IMR-90 (cell line): ENCODE measurements around the gene COL27A1. TPM values are rescaled to one million over a fixed set of nuclear protein-coding genes. Genes with fewer than 3 reads are reported as not detected.

Experiments
- ATAC-seq: fragments of 200-7000 bp; cut with Tn5 transposase; 2 replicates; pipeline ENCODE4 v1.9.1; 2020; ENCODE audit warnings: low read depth, mild to moderate bottlenecking, moderate library complexity
- BruUV-seq: library from RNA; stranded (reverse); fragments of 400-500 nt; replicated peaks from 2 replicates; lab custom pipeline; 2021; lab: Mats Ljungman, UMichigan
- CTCF ChIA-PET: fragments of 300-600 bp; formaldehyde crosslinking; extraction: SDS; loops from one replicate; lab custom pipeline; 2021; ENCODE audit warnings: antibody characterized with exemption; lab: Yijun Ruan, JAX
- POLR2A ChIA-PET: fragments of 300-600 bp; sonication (Branson Sonifier 250); formaldehyde crosslinking; loops from one replicate; lab custom pipeline; 2022; ENCODE audit warnings: antibody characterized with exemption; ENCODE audit not compliant: unreplicated experiment; lab: Charles Lee
- DNase-seq: peaks from one replicate; pipeline ENCODE4 v3.0.0; 2013
- H2AFZ ChIP-seq: replicated peaks from 2 replicates; pipeline ENCODE3; 2013; ENCODE audit warnings: low read length, mild to moderate bottlenecking; ENCODE audit not compliant: poor library complexity
- H2AK5ac ChIP-seq: 2 replicates; pipeline ENCODE4 v1.6.1; 2013; ENCODE audit warnings: low read depth, low read length, inconsistent platforms
- H2AK9ac ChIP-seq: replicated peaks from 2 replicates; pipeline ENCODE3; 2013; ENCODE audit warnings: mild to moderate bottlenecking, low read depth, low read length, moderate library complexity; ENCODE audit not compliant: poor library complexity
- H2BK120ac ChIP-seq: 2 replicates; pipeline ENCODE4 v1.6.1; 2013; ENCODE audit warnings: low read depth, low read length, inconsistent platforms
- H2BK15ac ChIP-seq: 3 replicates; pipeline ENCODE4 v1.6.1; 2013; ENCODE audit warnings: low read depth, low read length, inconsistent platforms
- H2BK20ac ChIP-seq: 2 replicates; pipeline ENCODE4 v1.6.1; 2013; ENCODE audit warnings: low read depth, mild to moderate bottlenecking, inconsistent platforms, low read length, moderate library complexity
- H2BK5ac ChIP-seq: 2 replicates; pipeline ENCODE4 v1.6.1; 2013; ENCODE audit warnings: mild to moderate bottlenecking, low read depth, low read length, inconsistent platforms; ENCODE audit not compliant: poor library complexity, severe bottlenecking
- H3K14ac ChIP-seq: replicated peaks from 2 replicates; pipeline ENCODE4 v1.6.1; 2013; ENCODE audit warnings: low read depth, low read length, inconsistent platforms
- H3K18ac ChIP-seq: 2 replicates; pipeline ENCODE4 v1.6.1; 2013; ENCODE audit warnings: low read depth, low read length, control low read depth
- H3K23ac ChIP-seq: 2 replicates; pipeline ENCODE4 v1.6.1; 2013; ENCODE audit warnings: low read depth, low read length, inconsistent platforms
- H3K27ac ChIP-seq: 2 replicates; pipeline ENCODE4 v1.5.1; 2013; ENCODE audit warnings: mild to moderate bottlenecking, control low read depth, low read length; ENCODE audit not compliant: insufficient read depth
- H3K27me3 ChIP-seq: 2 replicates; pipeline ENCODE4 v1.6.1; 2013; ENCODE audit warnings: low read length; ENCODE audit not compliant: control insufficient read depth, insufficient read depth
- H3K36me3 ChIP-seq: 2 replicates; pipeline ENCODE4 v1.6.1; 2013; ENCODE audit warnings: low read length, mixed read lengths; ENCODE audit not compliant: control insufficient read depth, insufficient read depth
- H3K4ac ChIP-seq: 2 replicates; pipeline ENCODE4 v1.6.1; 2013; ENCODE audit warnings: low read depth, low read length, inconsistent platforms
- H3K4me1 ChIP-seq: 2 replicates; pipeline ENCODE4 v1.6.1; 2013; ENCODE audit warnings: low read length, mixed read lengths; ENCODE audit not compliant: control insufficient read depth, insufficient read depth
- H3K4me2 ChIP-seq: 2 replicates; pipeline ENCODE4 v1.6.1; 2013; ENCODE audit warnings: low read depth, mild to moderate bottlenecking, control low read depth, low read length, moderate library complexity
- H3K4me3 ChIP-seq: 2 replicates; pipeline ENCODE4 v1.5.1; 2013; ENCODE audit warnings: low read depth, mild to moderate bottlenecking, control low read depth, low read length, moderate library complexity; ENCODE audit not compliant: insufficient read depth
- H3K56ac ChIP-seq: 2 replicates; pipeline ENCODE4 v1.6.1; 2013; ENCODE audit warnings: low read length, inconsistent platforms; ENCODE audit not compliant: insufficient read depth; ENCODE audit errors: extremely low read depth
- H3K79me1 ChIP-seq, 2 experiments: 2 replicates each; pipeline ENCODE4 v1.6.1; 2013; ENCODE audit warnings: low read length in 2 of 2, inconsistent platforms in 1 of 2, low read depth in 1 of 2
- H3K9ac ChIP-seq: 2 replicates; pipeline ENCODE4 v1.6.1; 2013; ENCODE audit warnings: low read depth, low read length, control low read depth
- H3K9me1 ChIP-seq: 2 replicates; pipeline ENCODE4 v1.6.1; 2013; ENCODE audit warnings: low read length, inconsistent platforms; ENCODE audit not compliant: insufficient read depth
- H3K9me3 ChIP-seq: 2 replicates; pipeline ENCODE4 v1.6.1; 2013; ENCODE audit warnings: low read length; ENCODE audit not compliant: control insufficient read depth, insufficient read depth
- H4K20me1 ChIP-seq: 2 replicates; pipeline ENCODE4 v1.6.1; 2013; ENCODE audit warnings: low read length, inconsistent platforms; ENCODE audit not compliant: insufficient read depth
- H4K5ac ChIP-seq: 2 replicates; pipeline ENCODE4 v1.6.1; 2013; ENCODE audit warnings: mild to moderate bottlenecking, low read depth, low read length, control low read depth
- H4K8ac ChIP-seq, 2 experiments: 2 replicates each; pipeline ENCODE4 v1.6.1; 2013; ENCODE audit warnings: low read depth in 2 of 2, low read length in 2 of 2, control low read depth in 1 of 2, inconsistent platforms in 1 of 2
- H4K91ac ChIP-seq: 2 replicates; pipeline ENCODE4 v1.6.1; 2013; ENCODE audit warnings: low read depth, low read length, inconsistent platforms; ENCODE audit not compliant: insufficient read depth
- CHD1 ChIP-seq: IDR thresholded peaks from 2 replicates; pipeline ENCODE4 v1.6.1; 2012; ENCODE audit warnings: low read depth, low read length, improper control_type of control experiment
- MAZ ChIP-seq: IDR thresholded peaks from 2 replicates; pipeline ENCODE4 v1.6.1; 2012; ENCODE audit warnings: low read depth, mild to moderate bottlenecking, low read length, improper control_type of control experiment, moderate library complexity, borderline replicate concordance
- SMC3 ChIP-seq: fragments of 150-350 bp; IDR thresholded peaks from 2 replicates; pipeline ENCODE4 v1.6.1; 2016; ENCODE audit warnings: low read depth, mild to moderate bottlenecking, antibody characterized with exemption, low read length, moderate library complexity
- WGBS, 2 experiments: methylation state at CpG; one replicate each; pipeline versions ENCODE4 v1.1.5 to v1.1.7; 2013; ENCODE audit warnings: missing lambda C conversion rate in 2 of 2; ENCODE audit not compliant: insufficient read length in 1 of 2; ENCODE audit errors: extremely low coverage in 2 of 2; 5-methylcytosine and 5-hydroxymethylcytosine counted together
- dilution Hi-C: fragments of 300-500 bp; cut with HindIII; formaldehyde crosslinking; loops from one replicate; pipeline ENCODE4 v1.14.3; 2018; ENCODE audit warnings: low sequenced_read_pairs; ENCODE audit not compliant: unreplicated experiment
- in situ Hi-C: fragments of 300-500 bp; cut with MboI; formaldehyde crosslinking; loops from 3 replicates; pipeline ENCODE4 v1.14.3; 2019; ENCODE audit warnings: low sequenced_read_pairs, inconsistent platforms, mixed read lengths
- intact Hi-C: fragments of 100-400 bp; cut with micrococcal nuclease; formaldehyde crosslinking; loops from 2 replicates; pipeline ENCODE4 v1.10.0; 2022
- polyA plus RNA-seq, 3 experiments: library from polyadenylated mRNA; depleted of rRNA; stranded (reverse); fragments of >200 nt; gene quantifications; 2 replicates each; pipeline ENCODE4 v1.2.3, GENCODE V29; 2012; ENCODE audit warnings: low replicate concordance in 1 of 3
- total RNA-seq: library from RNA; depleted of rRNA; stranded (reverse); fragments of >200 nt; gene quantifications from 2 replicates; pipeline ENCODE4 v1.2.3, GENCODE V29; 2012
- TF ChIP-seq, protein P1 (sequence below): fragments of 150-350 bp; IDR thresholded peaks from 2 replicates; pipeline ENCODE4 v1.6.1; 2016; ENCODE audit warnings: low read depth, mild to moderate bottlenecking, low read length, moderate library complexity, borderline replicate concordance

Gene COL27A1
- total and polyA plus RNA-seq, 2 of the 4 experiments (the other 2 are of a cell fraction), result 3.2 to 18.3 TPM

DNA sequence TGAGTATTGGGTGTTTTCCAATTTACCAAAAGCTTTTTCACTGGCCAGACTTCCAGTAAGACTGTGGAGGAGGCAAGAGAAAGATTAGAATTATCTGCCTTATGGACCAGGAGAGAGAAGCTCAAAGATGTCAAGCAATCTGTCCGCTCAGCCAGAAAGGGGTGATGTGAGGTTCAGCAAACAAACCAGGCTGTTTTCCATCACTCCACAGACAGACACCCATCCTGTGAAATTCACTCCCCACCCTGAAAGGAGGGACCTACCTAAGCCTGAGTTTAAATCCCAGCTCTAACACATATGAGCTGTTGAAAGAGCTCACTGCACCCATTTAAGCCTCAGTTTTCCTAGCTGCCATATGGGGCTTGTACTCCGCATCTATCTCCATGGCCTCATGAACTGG, 14.9 kb upstream of the COL27A1 start:
- Histone ChIP-seq H3K9me1 (no peaks in the 10 kb centered on the region), H2AFZ (no peak overlapping the region), H2BK120ac (no peak overlapping the region), H3K4ac (no peak overlapping the region), H2BK5ac (no peak overlapping the region), H3K4me1 (no peaks in the 10 kb centered on the region), H3K14ac (no peak overlapping the region), H3K9ac (no peak overlapping the region), H3K23ac (no peak overlapping the region), H3K79me1 (no peaks in the 10 kb centered on the region), H3K27ac (no peak overlapping the region), H2AK5ac (no peak overlapping the region), H3K18ac (no peak overlapping the region), H3K56ac (no peak overlapping the region), H3K9me3 (peaks cover 8% of the 10 kb centered on the region), H4K5ac (no peak overlapping the region), H2AK9ac (no peak overlapping the region), H3K4me3 (no peak overlapping the region), H3K4me2 (no peak overlapping the region), H4K91ac (no peak overlapping the region), H2BK15ac (no peak overlapping the region), H4K8ac (no peak overlapping the region), H2BK20ac (no peak overlapping the region), H3K27me3 (peaks cover 76% of the 10 kb centered on the region), H4K20me1 (no peaks in the 10 kb centered on the region), H3K36me3 (no peaks in the 10 kb centered on the region)
- ChIA-PET CTCF (no interaction called here), POLR2A (interaction anchor here (0.6 kb wide), 1 partner anchor 22 kb away, joined by 3 read pairs; no protein-coding TSS in a partner anchor)
- dilution Hi-C loops, result no loop called here
- in situ Hi-C loops, result no loop called here
- DNase-seq (no peak), ATAC-seq (no peak)
- TF ChIP-seq, protein P1, sequence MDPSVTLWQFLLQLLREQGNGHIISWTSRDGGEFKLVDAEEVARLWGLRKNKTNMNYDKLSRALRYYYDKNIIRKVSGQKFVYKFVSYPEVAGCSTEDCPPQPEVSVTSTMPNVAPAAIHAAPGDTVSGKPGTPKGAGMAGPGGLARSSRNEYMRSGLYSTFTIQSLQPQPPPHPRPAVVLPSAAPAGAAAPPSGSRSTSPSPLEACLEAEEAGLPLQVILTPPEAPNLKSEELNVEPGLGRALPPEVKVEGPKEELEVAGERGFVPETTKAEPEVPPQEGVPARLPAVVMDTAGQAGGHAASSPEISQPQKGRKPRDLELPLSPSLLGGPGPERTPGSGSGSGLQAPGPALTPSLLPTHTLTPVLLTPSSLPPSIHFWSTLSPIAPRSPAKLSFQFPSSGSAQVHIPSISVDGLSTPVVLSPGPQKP, result no peak
- TF ChIP-seq CHD1, result no peak
- no peak for TF ChIP-seq MAZ
- TF ChIP-seq SMC3, result no peak
- BruUV-seq, result no TSS peak
- intact Hi-C loops, result no loop called here
- WGBS, 2 experiments, result no CpG with 5 or more reads among the region's 2 CpGs
